Skin of body (tissue), 2 donors: ENCODE data around the gene ZMIZ1. TPM values are rescaled to one million over a fixed set of nuclear protein-coding genes. Genes with fewer than 3 reads are reported as not detected.

Source experiments
- DNase-seq: peaks from one replicate; lab custom pipeline; 2025; lab: John Stamatoyannopoulos, UW
- total RNA-seq: library from RNA; depleted of rRNA; stranded (reverse); fragments of >200 nt; gene quantifications from one replicate; pipeline ENCODE4 v1.2.3, GENCODE V29; 2014

ZMIZ1 gene
- total RNA-seq, 1 donor from 2014 or later, result 26.4 TPM

DNA sequence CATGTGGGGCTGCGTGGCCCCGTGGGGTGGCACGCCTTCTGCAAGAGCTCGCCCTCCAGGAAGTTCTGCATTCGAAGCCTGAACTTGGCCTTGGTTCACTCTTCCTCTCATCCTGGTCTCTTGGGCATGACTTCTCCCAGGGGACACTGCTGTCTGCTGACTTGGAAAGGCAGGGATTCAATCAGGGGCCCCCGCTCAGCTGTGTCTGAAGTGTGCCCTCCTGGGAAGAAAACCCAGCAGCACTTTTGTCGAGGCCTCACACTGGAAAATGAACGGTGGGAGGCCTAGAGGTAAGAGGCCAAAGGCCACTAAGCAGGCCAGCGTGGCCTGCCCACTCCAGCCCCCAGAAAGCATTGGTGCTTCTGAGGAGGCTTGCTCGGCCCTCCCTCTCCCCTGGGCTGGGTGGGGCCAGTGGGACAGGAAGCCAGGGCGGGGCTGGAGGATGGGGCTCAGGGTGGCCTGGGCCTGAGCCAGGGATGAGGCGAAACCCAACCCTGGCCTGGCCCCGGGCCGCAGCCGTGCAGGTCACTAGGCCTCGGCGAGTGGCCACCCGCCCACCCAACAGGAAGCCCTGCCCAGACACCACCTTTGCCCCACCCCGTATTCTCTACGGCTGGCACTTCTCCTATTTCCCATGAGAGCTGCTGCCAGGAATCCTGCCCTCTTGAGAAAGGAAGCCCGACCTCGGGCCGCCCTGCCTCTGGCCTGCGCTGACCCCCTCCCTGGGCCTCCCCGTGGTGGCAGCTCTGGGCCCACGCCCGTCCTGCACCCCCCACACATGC is 81.1 kb downstream of the ZMIZ1 start:
- no peak for DNase-seq

GRCh38 chr10:79150444-79150754 is 81.6 kb downstream of the ZMIZ1 start:
- DNase-seq, result no peak

DNA sequence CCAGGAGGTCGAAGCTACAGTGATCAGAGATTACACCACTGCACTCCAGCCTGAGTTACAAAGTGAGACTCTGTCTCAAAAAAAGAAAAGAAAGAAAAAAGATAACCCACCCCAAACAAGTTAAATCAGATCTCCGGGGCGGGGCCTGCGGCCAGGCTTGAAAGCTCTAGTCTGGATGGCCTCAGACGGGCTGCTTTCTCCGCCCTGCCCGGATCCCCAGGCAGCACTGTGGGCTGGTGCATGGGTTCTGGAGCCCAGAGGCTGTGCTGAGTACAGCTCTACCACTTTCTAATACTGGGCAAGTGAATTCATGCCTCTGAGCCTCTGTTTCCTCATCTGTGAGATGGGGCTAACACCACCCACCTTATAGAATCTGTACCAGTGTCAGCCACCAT is 83.7 kb downstream of the ZMIZ1 start:
- no peak for DNase-seq

- no peak for DNase-seq
Observed at GRCh38 chr10:79153745-79154144, 85.0 kb downstream of the ZMIZ1 start.

DNA sequence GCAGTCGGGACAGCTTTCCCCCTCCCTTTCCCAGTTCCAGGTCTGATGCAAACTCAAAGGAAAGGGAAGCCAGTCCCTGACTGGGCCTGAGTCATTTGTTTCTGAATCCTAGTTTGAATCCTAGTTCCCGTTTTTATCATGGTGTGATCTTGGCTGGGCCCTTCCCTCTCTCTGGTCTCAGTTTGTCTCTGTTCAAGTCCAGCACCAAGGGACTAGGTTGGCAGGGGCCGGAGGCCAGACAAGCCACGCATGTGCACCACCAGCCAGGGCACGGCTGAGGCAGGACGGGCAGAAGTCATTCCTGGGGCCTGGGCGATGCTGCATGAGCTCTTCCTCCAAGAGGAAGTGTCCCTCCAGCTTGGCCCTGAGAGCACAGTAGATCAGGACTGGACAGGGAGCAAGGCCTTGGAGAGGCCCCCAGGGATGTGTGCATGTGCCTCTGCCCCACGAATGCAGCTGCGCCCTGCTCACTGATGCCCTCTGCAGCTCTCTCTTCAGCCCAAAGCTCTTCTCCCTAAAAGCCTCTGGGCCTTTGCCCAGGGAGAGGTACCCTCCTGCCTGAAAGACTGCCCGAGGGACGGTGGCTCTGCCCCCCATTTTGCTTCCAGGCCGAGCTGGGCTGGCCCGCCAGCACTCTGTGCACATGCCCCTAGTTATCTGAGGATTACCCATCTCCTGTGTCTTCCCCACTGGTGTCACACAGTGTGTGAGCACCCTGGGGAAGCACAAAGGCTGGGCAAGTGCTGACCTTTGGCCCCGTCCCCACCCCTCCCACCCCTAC is 86.7 kb downstream of the ZMIZ1 start:
- no peak for DNase-seq

DNA sequence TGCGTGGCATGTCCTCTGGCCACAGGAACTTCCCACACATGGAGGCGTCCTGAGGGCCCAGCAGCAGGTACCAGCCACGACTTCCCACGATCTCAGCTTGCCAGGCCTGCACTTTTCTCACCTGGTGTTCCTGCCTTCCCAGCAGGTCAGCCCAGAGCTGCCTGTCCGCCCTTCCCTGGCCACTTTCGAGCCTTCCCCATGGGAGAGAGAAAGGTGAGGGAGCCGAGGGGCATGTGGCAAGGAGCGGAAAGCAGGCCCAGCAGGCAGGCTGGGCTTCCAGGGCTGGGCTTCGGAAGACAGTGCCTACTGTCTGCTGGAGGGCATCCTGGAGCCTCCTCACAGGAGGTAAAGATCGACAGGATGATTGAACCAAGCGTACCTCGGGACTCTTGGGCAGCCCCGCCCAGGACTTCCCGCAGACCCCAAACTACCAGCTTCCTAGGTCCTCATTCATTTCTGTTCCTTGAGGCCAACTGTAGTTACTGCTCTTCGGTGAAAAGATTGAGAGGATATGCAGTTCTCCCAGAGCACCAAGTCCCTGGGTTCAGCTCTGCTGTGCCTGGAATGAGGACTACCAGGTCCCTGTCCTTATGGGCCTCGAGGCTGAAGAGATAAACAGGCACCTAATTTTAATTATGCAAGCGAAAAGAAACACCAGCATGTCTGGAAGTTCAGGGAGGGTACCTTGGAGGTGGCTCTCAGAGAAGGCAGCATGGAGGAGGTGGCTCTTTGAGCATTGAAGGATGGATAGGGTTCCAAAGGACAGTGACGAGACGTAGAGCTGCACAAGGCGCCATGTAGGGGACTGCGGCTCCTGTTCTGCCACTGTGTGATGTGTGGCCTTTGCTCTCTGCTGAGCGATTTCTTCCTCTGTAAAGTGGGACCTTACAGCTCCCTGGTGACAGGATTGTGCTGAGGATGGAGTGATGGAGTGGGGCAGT is 87.8 kb downstream of the ZMIZ1 start:
- DNase-seq, result no peak

DNA sequence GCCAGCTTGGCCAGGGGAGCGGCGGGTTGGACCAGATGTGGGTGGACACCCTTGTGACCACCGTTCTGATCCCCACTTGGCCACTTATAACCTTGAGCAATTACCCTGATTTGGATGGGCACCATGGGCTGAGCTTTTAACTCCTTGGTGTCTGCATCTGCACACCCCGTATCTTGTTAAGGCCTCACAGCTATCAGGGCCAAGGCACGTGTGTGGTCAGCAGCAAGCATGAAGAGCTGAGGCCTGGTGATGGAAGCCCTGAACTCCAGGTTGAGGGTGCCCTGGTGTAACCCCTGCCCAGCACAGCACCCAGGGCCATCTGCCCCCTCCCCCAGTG is 89.2 kb downstream of the ZMIZ1 start:
- DNase-seq, result no peak

DNA sequence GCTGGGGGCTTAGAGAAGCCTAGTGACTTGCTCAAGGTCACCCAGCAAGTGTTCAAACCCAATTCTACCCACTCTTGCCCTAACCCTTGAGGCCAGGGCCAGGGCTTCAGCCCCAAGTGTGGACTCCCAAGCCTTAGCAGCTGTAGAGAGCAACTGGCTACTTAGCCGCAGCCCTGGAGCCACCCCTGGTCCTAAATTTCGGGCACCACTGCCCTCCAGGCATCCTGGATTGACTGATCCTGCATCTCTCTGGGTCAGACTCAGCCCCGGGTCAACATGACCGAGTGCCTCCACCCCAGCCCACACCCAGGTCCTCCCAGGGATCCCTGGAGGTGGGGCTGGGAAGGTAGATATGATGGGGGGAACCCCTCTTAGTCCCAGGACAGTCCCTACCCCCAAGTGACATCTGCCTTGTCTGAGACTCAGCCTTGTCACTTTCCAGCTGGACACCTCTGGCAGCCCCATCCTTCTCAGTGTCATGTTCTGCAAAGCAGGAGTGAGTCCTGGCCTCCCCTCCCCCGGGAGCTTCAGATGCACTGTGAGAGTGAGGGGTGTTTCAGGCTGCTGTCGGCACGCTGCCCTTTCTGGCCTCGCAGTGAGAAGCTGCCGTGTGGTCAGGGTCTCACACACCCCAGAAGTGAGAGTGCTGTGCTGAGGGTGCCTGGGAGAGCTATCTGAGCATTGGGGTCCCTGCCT is 89.8 kb downstream of the ZMIZ1 start:
- DNase-seq, result no peak

DNA sequence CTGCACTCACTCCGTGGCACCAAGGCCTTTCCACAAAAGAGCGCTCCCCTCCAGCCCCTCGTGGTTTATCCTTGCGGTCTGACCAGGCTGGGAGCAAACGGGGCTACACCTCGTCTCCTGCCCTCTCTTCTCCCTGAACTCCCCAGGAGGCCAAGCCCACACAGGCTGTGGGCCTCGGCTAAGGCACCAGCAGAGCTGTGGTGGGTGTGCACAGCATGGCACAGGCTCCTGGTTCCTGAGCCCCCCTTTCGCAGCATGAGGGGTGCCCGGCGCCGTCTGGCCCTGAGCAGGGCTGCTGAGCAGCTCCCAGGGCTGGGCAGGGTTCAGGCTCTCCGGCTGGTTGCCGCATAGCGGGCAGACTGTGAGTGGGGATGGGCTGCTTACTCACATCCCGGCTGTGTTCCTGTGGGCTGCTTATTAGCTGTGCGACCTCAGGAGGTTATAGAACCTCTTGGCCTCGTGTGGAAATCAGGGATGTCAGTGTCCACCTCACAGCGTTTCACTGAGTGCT is 90.4 kb downstream of the ZMIZ1 start:
- no peak for DNase-seq

DNA sequence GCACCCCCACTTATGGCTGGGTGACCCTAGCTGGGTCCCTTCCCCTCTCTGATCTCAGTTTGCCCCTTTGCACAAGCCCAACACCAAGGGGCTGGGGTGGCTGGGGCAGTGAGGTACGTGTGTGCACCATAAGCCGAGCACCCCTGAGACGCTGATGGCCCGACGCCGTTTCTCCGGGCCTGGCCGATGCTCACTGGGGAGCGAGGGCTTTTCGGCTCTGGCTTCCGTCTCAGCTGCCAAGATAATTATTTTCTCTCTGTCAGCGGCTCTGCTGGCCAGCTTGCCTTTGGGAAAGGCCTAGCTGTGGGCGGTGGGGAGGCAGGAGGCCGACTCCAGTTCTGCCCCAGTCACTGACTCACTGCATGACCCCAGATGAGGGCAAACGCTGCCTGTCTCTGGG is 91.0 kb downstream of the ZMIZ1 start:
- no peak for DNase-seq

DNA sequence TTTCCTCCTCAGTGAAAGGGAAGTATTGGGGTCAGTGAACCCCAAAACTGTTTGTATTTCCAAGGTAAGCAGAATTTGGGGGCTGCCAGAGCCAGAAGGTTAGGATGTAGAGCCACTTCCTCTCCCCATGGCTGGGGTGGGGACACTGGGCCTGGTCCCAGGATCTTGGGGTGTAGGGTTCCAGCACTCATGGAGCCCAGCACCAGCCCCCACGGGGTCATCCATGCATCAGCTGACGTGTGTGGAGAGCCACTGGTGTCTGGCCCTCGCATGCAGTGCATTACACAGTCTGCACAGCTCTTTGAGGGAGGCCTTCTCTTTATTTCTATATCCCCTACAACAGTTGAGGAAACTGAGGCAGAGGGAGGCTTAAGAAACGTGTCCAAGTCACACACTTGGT is 91.4 kb downstream of the ZMIZ1 start:
- no peak for DNase-seq

- no peak for DNase-seq
Observed at GRCh38 chr10:79161557-79161956, 92.8 kb downstream of the ZMIZ1 start.

GRCh38 chr10:79162022-79162421 is 93.3 kb downstream of the ZMIZ1 start:
- no peak for DNase-seq

DNA sequence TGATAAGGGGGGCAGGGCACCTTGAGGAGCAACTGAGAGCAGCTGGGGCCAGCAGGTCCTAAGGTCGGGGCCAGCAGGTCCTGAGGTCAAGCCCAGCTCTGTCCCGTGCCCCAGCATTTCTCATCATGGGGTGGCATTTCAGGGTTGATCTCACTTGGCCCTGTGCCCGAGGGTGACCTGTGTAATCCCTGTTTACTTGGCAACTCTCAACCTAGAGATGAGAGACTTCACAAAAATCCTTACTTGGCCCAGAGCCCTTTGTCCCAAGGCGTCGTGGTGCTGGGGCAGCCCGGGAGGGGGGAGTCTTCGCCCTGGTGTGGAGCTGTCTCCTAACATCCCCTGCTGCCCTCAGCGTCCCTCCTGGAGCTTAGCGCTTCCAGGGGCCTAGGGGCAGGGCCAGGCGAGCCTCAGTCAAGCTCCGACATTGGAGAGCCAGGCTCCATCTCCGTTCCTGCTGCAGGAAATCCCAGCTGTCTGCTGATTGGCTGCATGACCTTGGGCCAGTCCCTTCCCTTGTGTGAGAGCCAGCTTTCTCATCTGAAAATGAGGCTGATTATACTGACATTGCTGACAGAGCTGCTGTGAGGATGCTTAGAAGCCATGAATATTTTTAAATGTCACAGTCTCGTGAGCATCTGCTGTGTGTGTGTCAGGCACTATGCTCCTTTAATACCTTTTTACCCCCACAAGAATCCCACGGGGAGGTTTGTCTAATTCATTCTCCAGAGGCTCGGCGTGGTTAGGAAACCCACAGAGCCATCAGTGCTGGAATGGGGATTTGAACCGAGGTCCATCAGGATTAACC is 94.3 kb downstream of the ZMIZ1 start:
- DNase-seq, result no peak

DNA sequence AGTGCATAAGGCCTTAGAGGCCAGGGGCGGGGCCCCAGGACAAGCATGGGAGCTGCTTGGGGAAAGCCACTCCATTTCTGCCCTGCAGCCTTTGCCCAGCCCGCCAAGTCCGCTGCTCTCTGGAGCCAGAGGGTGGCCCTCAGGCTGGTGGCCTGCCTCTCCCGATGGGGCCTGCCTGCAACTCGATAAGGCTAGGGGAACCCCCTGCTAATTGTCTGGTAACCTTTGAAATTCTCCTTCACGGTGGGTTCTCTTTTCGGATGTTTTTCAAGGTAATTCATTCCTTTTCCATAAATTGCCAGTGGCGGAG is 94.9 kb downstream of the ZMIZ1 start:
- no peak for DNase-seq

DNA sequence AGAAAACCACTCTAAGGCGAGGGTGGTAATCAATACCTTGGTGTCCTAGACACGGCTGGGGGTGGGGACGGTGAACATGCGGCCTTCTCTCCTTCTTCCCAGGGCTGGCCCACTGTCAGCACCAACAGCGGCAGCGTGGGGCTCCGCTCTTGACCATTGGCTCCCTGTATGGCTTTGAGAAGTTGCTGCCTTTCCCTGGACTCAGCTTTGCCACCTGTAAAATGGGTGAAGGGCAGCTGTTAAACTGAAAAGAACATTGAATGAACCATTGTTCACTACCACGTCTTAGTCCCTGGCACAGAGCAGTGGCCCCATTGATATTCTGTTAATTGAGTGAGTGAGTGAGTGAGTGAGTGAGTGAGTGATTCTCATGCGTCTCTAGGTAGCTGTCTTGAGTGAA is 95.3 kb downstream of the ZMIZ1 start:
- DNase-seq, result no peak

- DNase-seq, result no peak
Observed at GRCh38 chr10:79165070-79165778, 96.5 kb downstream of the ZMIZ1 start.

DNA sequence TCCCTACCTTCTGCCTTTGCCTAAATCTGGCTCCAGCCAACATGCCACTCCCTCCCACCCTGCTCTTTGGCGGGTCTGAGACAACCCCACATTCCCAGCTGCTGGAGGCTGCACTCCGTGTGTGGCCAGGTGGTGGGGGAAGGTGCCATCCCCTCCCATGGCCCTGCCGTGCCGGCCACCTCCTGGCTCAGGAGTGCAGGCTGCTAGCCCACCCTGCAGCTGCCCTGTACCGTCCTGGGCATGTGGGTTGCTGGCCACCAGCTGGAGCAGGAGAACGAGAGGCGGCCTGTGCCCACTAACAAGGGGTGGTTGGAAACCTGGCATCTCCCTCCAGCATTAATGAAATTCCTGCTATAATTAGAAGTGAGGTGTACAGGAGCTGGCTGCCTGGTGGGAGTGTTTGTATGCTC is 97.6 kb downstream of the ZMIZ1 start:
- DNase-seq, result no peak

DNA sequence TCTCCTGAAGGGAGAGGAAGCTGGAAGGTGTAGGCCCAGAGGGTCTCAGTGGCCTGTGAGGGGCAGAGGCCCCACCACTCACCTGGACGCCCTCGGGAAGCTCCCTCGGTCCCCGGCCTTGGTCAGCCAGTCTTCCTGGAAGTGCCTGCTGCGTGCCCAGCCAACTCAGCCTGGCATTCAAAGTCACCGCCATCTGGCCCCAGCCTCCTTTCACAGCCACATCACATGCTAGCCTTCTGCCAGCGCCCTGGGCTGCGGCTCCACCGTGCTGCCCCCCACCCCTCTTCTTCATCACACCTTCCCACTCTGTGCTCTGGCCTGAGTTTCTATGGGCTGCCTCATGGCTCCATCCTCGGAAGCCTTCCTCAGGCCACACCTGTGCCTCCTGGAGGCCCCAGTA is 98.0 kb downstream of the ZMIZ1 start:
- DNase-seq, result no peak

DNA sequence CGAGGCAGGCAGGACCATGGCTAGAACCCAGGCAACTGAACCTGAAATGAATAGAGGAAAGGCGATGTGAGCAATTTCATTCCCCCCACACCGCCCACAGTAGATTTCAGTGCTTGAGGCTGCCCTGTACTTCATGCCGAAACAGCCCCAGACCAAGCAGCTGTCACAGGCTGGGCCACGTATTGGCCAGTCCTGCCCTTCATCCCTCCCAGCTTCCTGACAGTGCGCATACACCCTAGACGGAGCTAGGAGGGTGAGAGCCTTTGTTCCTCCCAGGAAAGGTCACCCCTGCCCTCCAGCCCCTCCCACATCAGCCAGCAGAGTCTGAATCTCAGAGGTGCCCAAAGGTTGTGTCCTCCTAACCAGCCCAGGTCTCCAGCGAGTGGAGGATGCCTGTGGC is 98.8 kb downstream of the ZMIZ1 start:
- no peak for DNase-seq
